GF-D8 (cell line): Measurements from ENCODE around the gene ADIPOR2.
"Not testable (repeated sequence)": the region's sequence is repeated elsewhere in the genome, so short reads cannot be mapped to it uniquely, and the experiment has no call there.

ENCODE experiments used
- DNase-seq: peaks from one replicate; lab custom pipeline; 2025; lab: John Stamatoyannopoulos, UW

The ADIPOR2 gene

GRCh38 chr12:1815108-1815507, 124.2 kb downstream of the ADIPOR2 start:
- DNase-seq: no peak

- no peak for DNase-seq
These were observed 125.2 kb downstream of the ADIPOR2 start for GRCh38 chr12:1815814-1816729.

- no peak for DNase-seq
These were observed 126.0 kb downstream of the ADIPOR2 start for GRCh38 chr12:1816730-1817348.

- not testable (repeated sequence) for DNase-seq
These were observed 127.1 kb downstream of the ADIPOR2 start for GRCh38 chr12:1817928-1818327.

- DNase-seq: no peak
These were observed 128.2 kb downstream of the ADIPOR2 start for GRCh38 chr12:1819050-1819449.

GRCh38 chr12:1819571-1819970, 128.7 kb downstream of the ADIPOR2 start:
- DNase-seq: no peak

GRCh38 chr12:1820191-1820895, 129.5 kb downstream of the ADIPOR2 start, which contains the start of gene LRTM2:
LRTM2 (plus strand) TSS chr12:1820565; CDS start chr12:1828149, 7,584 bp downstream.
- DNase-seq: no peak

GRCh38 chr12:1820896-1821291, 130.0 kb downstream of the ADIPOR2 start:
- DNase-seq: no peak

- no peak for DNase-seq
These were observed 130.9 kb downstream of the ADIPOR2 start for GRCh38 chr12:1821805-1822204.

GRCh38 chr12:1822699-1823098, 131.8 kb downstream of the ADIPOR2 start:
- no peak for DNase-seq

- DNase-seq: no peak
These were observed 132.4 kb downstream of the ADIPOR2 start for GRCh38 chr12:1823237-1823636.

- no peak for DNase-seq
These were observed 134.7 kb downstream of the ADIPOR2 start for GRCh38 chr12:1825382-1826102.

- DNase-seq: no peak
These were observed 135.5 kb downstream of the ADIPOR2 start for GRCh38 chr12:1826401-1826800.

GRCh38 chr12:1826867-1827705, 136.2 kb downstream of the ADIPOR2 start:
- DNase-seq: no peak

GRCh38 chr12:1827826-1828805, 137.2 kb downstream of the ADIPOR2 start:
- no peak for DNase-seq

GRCh38 chr12:1828856-1829255, 138.0 kb downstream of the ADIPOR2 start:
- no peak for DNase-seq

GRCh38 chr12:1829306-1829900, 138.5 kb downstream of the ADIPOR2 start:
- no peak for DNase-seq

- DNase-seq: no peak
These were observed 139.6 kb downstream of the ADIPOR2 start for GRCh38 chr12:1830401-1830845.
